Erythroblast (primary cell): ENCODE results near the gene WDR70.
"Not testable (repeated sequence)": the region's sequence is repeated elsewhere in the genome, so short reads cannot be mapped to it uniquely, and the experiment has no call there.

ENCODE experiments used
- GATA1 ChIP-seq: IDR thresholded peaks from 2 replicates; pipeline ENCODE4 v1.6.1; 2011; ENCODE audit warnings: low read depth, mild to moderate bottlenecking, control low read depth, low read length, moderate library complexity
- POLR2A ChIP-seq: IDR thresholded peaks from 2 replicates; pipeline ENCODE4 v1.6.1; 2011; ENCODE audit warnings: mild to moderate bottlenecking, low read length

DNA sequence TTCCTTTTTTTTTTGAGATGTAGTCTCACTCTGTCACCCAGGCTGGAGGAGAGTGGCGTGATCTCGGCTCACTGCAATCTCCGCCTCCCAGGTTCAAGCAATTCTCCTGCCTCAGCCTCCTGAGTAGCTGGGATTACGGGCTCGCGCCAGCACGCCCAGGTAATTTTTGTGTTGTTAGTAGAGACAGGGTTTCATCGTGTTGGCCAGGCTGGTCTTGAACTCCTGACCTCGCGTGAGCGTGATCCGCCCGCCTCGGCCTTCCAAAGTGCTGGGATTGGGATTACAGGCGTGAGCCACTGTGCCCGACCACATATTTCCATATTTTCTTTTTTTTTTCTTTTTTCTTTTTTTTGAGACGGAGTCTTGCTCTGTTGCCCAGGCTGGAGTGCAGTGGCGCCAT is 36.4 kb upstream of the WDR70 start:
- not testable (repeated sequence) for TF ChIP-seq POLR2A, GATA1
